Lower lobe of right lung (tissue), 2 donors: ENCODE measurements around the gene AK8. TPM values are rescaled to one million over a fixed set of nuclear protein-coding genes. Genes with fewer than 3 reads are reported as not detected.
"Not testable (repeated sequence)": the region's sequence is repeated elsewhere in the genome, so short reads cannot be mapped to it uniquely, and the experiment has no call there.

Experiments used
- ATAC-seq, 2 donors: fragments of 200-7000 bp; cut with Tn5 transposase; one replicate each; pipeline ENCODE4 v1.9.1; 2020 to 2022; ENCODE audit warnings: mild to moderate bottlenecking in 2 of 2, moderate library complexity in 2 of 2
- DNase-seq: peaks from one replicate; pipeline ENCODE4 v3.0.0-alpha.2; 2020
- H3K27ac ChIP-seq: fragments of 200-600 bp; one replicate; pipeline ENCODE4 v1.8.0; 2022
- H3K27me3 ChIP-seq: fragments of 200-600 bp; one replicate; pipeline ENCODE4 v1.8.0; 2022; ENCODE audit warnings: low read depth
- H3K36me3 ChIP-seq: fragments of 200-600 bp; one replicate; pipeline ENCODE4 v1.8.0; 2022; ENCODE audit warnings: mild to moderate bottlenecking
- H3K4me1 ChIP-seq: fragments of 200-600 bp; one replicate; pipeline ENCODE4 v1.8.0; 2022
- H3K4me3 ChIP-seq: fragments of 200-600 bp; one replicate; pipeline ENCODE4 v1.8.0; 2022; ENCODE audit warnings: mild to moderate bottlenecking
- H3K9me3 ChIP-seq: fragments of 200-600 bp; one replicate; pipeline ENCODE4 v1.8.0; 2022
- intact Hi-C: fragments of 100-400 bp; cut with DNase I; formaldehyde crosslinking; loops from one replicate; pipeline ENCODE4 v1.11.0; 2022
- total RNA-seq: library from RNA; stranded (reverse); fragmentation: NEBNext Ultra II Directional; extraction: Animal tissue kit (Norgen Biotek cat#: 25700); gene quantifications from one replicate; pipeline ENCODE4 v1.2.1, GENCODE V29; 2021
- TF ChIP-seq, protein P1 (sequence below): fragments of 200-600 bp; IDR thresholded peaks from one replicate; pipeline ENCODE4 v1.8.0; 2022; ENCODE audit warnings: antibody characterized with exemption, mild to moderate bottlenecking
- donor health status: DM: no; HTN: yes; CAD: no; lungs with severe emphysema.

Gene AK8
- total RNA-seq, 1 donor from 2014 or later: 6.1 TPM

DNA sequence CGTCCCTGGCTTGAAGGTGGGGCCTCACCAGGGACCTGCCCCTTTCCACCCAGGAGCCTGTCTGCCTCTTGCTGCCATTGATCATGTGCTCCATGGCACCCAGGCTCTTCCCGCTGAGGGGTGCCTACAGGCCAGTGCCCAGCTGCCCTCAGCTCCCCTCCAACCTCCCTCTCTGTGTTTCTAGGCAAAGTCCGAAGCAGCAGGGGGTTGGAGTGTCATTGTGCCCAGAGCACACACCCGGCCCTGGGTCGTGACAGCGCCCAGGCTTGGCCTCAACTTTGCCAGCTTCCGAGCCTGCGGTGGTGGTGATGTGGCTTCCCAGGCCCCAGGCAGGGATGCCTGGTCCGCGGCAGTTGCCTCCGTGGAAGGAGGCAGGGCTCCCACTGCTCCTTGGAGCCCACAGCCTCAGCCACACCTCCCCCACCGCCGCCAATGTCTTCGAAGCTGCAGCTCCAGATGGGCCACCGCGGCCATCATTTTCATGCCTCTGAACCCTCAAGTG lies 155.5 kb downstream of the AK8 start:
- TF ChIP-seq, protein P1, sequence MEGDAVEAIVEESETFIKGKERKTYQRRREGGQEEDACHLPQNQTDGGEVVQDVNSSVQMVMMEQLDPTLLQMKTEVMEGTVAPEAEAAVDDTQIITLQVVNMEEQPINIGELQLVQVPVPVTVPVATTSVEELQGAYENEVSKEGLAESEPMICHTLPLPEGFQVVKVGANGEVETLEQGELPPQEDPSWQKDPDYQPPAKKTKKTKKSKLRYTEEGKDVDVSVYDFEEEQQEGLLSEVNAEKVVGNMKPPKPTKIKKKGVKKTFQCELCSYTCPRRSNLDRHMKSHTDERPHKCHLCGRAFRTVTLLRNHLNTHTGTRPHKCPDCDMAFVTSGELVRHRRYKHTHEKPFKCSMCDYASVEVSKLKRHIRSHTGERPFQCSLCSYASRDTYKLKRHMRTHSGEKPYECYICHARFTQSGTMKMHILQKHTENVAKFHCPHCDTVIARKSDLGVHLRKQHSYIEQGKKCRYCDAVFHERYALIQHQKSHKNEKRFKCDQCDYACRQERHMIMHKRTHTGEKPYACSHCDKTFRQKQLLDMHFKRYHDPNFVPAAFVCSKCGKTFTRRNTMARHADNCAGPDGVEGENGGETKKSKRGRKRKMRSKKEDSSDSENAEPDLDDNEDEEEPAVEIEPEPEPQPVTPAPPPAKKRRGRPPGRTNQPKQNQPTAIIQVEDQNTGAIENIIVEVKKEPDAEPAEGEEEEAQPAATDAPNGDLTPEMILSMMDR: no peak

GRCh38 chr9:132721661-132722060 lies 156.4 kb downstream of the AK8 start:
- DNase-seq (no peak), ATAC-seq (no peak)
- no peak overlapping the region for H3K27ac ChIP-seq
- no peaks in the 10 kb centered on the region for H3K9me3 ChIP-seq
- no peaks in the 10 kb centered on the region for H3K4me1 ChIP-seq
- TF ChIP-seq, protein P1: no peak
- H3K36me3 ChIP-seq: no peaks in the 10 kb centered on the region
- peaks cover 6% of the 10 kb centered on the region for H3K27me3 ChIP-seq
- no peak overlapping the region for H3K4me3 ChIP-seq
- intact Hi-C loops: no loop called here

More for the DNA sequence above, 155.5 kb downstream of the AK8 start:
- Histone ChIP-seq H3K9me3 (no peaks in the 10 kb centered on the region), H3K4me3 (no peak overlapping the region), H3K4me1 (no peaks in the 10 kb centered on the region), H3K27ac (no peak overlapping the region), H3K27me3 (peaks cover 5% of the 10 kb centered on the region), H3K36me3 (no peaks in the 10 kb centered on the region)
- intact Hi-C loops: no loop called here
- no peak for DNase-seq
- no peak for ATAC-seq

GRCh38 chr9:132718381-132718928 lies 159.6 kb downstream of the AK8 start:
- not testable (repeated sequence) for DNase-seq

GRCh38 chr9:132717326-132717945 lies 160.6 kb downstream of the AK8 start:
- Histone ChIP-seq H3K27ac (no peak overlapping the region), H3K4me1 (no peaks in the 10 kb centered on the region), H3K27me3 (peaks cover 6% of the 10 kb centered on the region), H3K9me3 (no peaks in the 10 kb centered on the region), H3K36me3 (no peaks in the 10 kb centered on the region), H3K4me3 (no peak overlapping the region)
- TF ChIP-seq, protein P1: no peak
- DNase-seq (no peak), ATAC-seq (peak; percentile 28 to 60)
- intact Hi-C loops: no loop called here

More at GRCh38 chr9:132718381-132718928, 159.6 kb downstream of the AK8 start:
- H3K27ac ChIP-seq, intact Hi-C loops, H3K4me3 ChIP-seq, H3K36me3 ChIP-seq, H3K4me1 ChIP-seq, H3K27me3 ChIP-seq, ATAC-seq, H3K9me3 ChIP-seq: not testable (repeated sequence)

DNA sequence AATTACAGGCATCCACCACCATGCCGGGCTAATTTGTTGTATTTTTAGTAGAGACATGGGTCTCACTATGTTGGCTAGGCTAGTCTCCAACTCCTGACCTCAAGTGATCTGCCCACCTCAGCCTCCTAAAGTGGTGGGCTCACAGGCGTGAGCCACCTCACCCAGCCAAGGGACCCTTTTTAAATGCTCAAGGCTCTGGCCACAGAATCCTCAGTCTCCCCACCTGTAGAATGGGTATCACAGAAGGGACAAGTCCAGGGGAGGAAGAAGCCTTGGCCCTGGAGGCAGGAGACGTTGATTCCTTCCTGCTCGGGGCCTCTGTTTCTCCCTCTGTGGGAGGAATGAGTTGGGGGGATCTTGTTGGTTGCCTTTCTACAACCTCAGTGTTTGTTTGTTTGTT lies 162.1 kb downstream of the AK8 start:
- no peak for DNase-seq
- no peaks in the 10 kb centered on the region for H3K4me1 ChIP-seq
- H3K9me3 ChIP-seq: no peaks in the 10 kb centered on the region
- no peaks in the 10 kb centered on the region for H3K36me3 ChIP-seq
- no peak overlapping the region for H3K27ac ChIP-seq
- ATAC-seq: no peak
- H3K27me3 ChIP-seq: peaks cover 8% of the 10 kb centered on the region
- no peak overlapping the region for H3K4me3 ChIP-seq
- TF ChIP-seq, protein P1: no peak
- intact Hi-C loops: no loop called here

DNA sequence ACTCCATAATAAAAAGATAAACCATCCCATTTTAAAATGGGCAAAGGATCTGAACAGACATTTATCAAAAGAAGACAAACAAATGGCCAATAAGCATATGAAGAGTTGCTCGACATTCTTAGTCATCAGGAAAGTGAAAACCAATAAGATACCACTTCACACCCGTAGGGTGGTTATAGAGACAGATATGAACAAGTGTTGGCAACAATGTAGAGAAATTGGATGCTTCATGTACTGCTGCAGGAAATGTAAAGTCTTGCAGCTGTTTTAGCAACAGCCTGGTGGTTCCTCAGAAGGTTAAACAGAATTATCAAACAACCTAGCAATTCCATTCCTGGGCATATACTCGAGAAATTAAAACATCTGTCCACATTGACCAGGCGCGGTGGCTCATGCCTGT lies 165.3 kb downstream of the AK8 start:
- H3K4me1 ChIP-seq: no peaks in the 10 kb centered on the region
- no peak for ATAC-seq

More for the DNA sequence above, 165.3 kb downstream of the AK8 start:
- TF ChIP-seq, protein P1: no peak
- H3K4me3 ChIP-seq: no peak overlapping the region
- H3K9me3 ChIP-seq: no peaks in the 10 kb centered on the region
- H3K27me3 ChIP-seq: peaks cover 7% of the 10 kb centered on the region
- no peaks in the 10 kb centered on the region for H3K36me3 ChIP-seq
- no peak overlapping the region for H3K27ac ChIP-seq
- DNase-seq: no peak
- intact Hi-C loops: no loop called here
